ENCODE results near the gene RAF1. TPM values are rescaled to one million over a fixed set of nuclear protein-coding genes. Genes with fewer than 3 reads are reported as not detected.
A peak's percentile ranks its signal among the peaks of the same experiment; 100 is the strongest.
"Not testable (repeated sequence)": the region's sequence is repeated elsewhere in the genome, so short reads cannot be mapped to it uniquely, and the experiment has no call there.

The RAF1 gene
- total RNA-seq, 1 donor from 2014 or later: 89.7 TPM

DNA sequence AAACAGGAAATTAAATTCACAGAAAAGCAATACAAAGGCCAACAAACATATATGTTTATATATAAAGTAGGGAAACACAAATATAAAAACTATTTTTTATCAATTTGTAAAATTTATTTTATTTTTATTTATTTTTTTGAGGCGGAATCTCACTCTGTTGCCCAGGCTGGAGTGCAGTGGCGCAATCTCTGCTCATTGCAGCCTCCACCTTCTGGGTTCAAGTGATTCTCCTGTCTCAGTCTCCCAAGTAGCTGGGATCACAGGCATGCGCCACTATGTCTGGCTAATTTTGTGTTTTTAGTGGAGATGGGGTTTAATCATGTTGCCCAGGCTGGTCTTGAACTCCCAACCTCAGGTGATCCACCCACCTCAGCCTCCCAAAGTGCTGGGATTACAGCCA, 39.0 kb downstream of the RAF1 start:
- H3K9me3 Mint-ChIP-seq; DNase-seq (ENCODE audit: low spot score); H3K4me3 Mint-ChIP-seq (ENCODE audit: low read depth); H3K36me3 Mint-ChIP-seq (ENCODE audit: low read depth); intact Hi-C loops (cut with micrococcal nuclease); H3K27ac Mint-ChIP-seq; H3K27me3 Mint-ChIP-seq (ENCODE audit: low read depth): not testable (repeated sequence)
- peaks cover 35% of the 10 kb centered on the region for H3K4me1 Mint-ChIP-seq (ENCODE audit: low read depth)

DNA sequence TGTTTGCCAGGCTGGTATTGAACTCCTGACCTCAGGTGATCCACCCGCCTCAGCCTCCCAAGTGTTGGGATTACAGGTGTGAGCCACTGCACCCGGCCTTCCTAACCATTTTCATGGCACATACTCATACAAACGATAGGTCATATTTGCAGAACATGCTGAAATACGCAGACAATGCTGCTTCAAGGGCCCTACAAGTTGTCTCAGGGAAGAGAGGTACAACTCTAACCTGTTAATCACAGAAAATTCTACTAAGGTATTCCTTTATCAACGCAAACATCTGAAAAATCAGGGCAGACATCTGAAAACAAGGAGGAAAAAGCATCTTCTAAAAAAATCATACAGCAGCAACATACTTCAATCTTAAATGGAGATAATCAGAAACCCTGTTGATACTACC, 39.9 kb downstream of the RAF1 start:
- no peak overlapping the region for H3K27ac Mint-ChIP-seq
- no peak for DNase-seq (ENCODE audit: low spot score)
- H3K4me3 Mint-ChIP-seq (ENCODE audit: low read depth): no peak overlapping the region
- peaks cover 35% of the 10 kb centered on the region for H3K4me1 Mint-ChIP-seq (ENCODE audit: low read depth)
- intact Hi-C loops (cut with micrococcal nuclease): no loop called here
- no peaks in the 10 kb centered on the region for H3K27me3 Mint-ChIP-seq (ENCODE audit: low read depth)
- no peaks in the 10 kb centered on the region for H3K9me3 Mint-ChIP-seq
- H3K36me3 Mint-ChIP-seq (ENCODE audit: low read depth): no peaks in the 10 kb centered on the region

DNA sequence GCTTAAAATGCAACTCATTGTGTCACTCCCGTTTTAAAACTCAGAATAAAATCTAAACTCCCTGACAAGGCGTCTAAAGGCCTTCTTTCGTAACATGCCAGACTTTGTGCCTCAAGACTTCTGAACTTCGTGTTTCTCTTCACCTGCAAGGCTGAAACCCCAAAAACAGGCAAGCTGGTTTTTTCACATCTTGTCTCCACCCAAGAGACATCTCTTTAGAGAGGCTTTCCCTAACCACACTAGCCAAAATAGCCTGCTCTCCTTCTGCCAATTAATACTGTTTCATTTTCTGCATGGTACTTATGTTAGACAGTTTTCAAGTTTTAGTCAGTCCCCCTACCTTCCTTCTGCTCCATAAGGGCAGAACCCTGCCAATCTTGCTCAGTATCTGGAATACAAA, 41.6 kb downstream of the RAF1 start:
- Mint-ChIP-seq H3K27me3 (ENCODE audit: low read depth) (no peaks in the 10 kb centered on the region), H3K4me3 (ENCODE audit: low read depth) (no peak overlapping the region), H3K36me3 (ENCODE audit: low read depth) (peaks cover 8% of the 10 kb centered on the region), H3K27ac (no peak overlapping the region), H3K4me1 (ENCODE audit: low read depth) (peaks cover 30% of the 10 kb centered on the region), H3K9me3 (no peaks in the 10 kb centered on the region)
- DNase-seq (ENCODE audit: low spot score): no peak
- intact Hi-C loops (cut with micrococcal nuclease): no loop called here

DNA sequence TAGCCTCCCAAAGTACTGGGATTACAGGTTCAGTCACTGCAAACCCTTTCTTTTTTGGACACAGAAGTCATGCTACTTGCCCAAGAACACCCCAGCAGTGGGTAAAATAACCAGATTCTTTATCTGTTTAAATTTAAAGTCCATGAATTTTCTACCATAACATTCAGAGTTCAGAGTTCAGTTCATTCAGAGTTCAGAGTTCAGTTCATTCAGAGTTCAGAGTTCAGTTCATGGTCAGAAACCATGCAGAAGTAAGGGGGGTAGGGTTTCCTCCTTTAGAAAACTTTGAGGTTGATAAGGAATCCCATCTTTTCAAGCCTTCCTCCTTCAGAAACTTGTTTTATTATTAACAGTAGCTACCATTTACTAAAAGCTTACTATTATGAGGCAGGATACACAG, 43.2 kb downstream of the RAF1 start:
- H3K27me3 Mint-ChIP-seq (ENCODE audit: low read depth): no peaks in the 10 kb centered on the region
- H3K9me3 Mint-ChIP-seq: no peaks in the 10 kb centered on the region
- H3K27ac Mint-ChIP-seq: no peak overlapping the region
- intact Hi-C loops (cut with micrococcal nuclease): no loop called here
- peaks cover 16% of the 10 kb centered on the region for H3K36me3 Mint-ChIP-seq (ENCODE audit: low read depth)
- no peak for DNase-seq (ENCODE audit: low spot score)
- H3K4me1 Mint-ChIP-seq (ENCODE audit: low read depth): peaks cover 28% of the 10 kb centered on the region
- no peak overlapping the region for H3K4me3 Mint-ChIP-seq (ENCODE audit: low read depth)

DNA sequence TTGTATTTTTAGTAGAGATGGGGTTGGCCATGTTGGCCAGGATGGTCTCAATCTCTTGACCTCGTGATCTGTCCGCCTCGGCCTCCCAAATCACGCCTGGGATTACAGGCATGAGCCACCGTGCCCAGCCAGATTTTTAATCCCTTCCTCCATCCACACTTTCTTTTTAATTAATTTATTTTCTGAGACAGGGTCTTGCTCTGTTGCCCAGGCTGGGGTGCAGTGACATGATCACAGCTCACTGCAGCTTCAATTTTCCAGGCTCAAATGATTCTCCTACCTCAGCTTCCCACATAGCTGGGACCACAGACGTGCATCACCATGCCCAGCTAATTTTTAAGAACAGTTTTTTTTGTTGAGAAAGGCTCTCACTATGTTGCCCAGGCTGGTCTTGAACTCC, 43.6 kb downstream of the RAF1 start:
- H3K9me3 Mint-ChIP-seq: no peaks in the 10 kb centered on the region
- H3K27me3 Mint-ChIP-seq (ENCODE audit: low read depth): no peaks in the 10 kb centered on the region
- H3K36me3 Mint-ChIP-seq (ENCODE audit: low read depth): peaks cover 19% of the 10 kb centered on the region
- H3K4me3 Mint-ChIP-seq (ENCODE audit: low read depth): no peak overlapping the region
- peaks cover 26% of the 10 kb centered on the region for H3K4me1 Mint-ChIP-seq (ENCODE audit: low read depth)
- no peak overlapping the region for H3K27ac Mint-ChIP-seq
- no peak for DNase-seq (ENCODE audit: low spot score)
- intact Hi-C loops (cut with micrococcal nuclease): no loop called here

DNA sequence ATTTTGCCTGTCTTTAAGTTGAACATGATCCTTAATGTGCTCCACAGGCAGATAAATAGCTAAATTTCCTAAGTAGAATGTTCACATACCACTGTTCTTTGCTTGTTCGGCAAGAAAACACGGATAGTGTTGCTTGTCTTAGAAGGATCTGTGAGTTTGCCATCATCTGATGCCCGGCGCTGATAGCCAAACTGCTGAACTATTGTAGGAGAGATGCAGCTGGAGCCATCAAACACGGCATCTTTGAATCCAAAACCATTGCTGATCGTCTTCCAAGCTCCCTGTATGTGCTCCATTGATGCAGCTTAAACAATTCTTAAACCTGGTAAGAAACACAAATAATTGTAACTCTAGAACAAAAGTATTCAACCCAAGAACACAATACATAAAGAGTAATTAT, 45.5 kb downstream of the RAF1 start:
- intact Hi-C loops (cut with micrococcal nuclease): no loop called here
- Mint-ChIP-seq H3K9me3 (no peaks in the 10 kb centered on the region), H3K4me3 (ENCODE audit: low read depth) (no peak overlapping the region), H3K27ac (no peak overlapping the region), H3K36me3 (ENCODE audit: low read depth) (peaks cover 28% of the 10 kb centered on the region), H3K27me3 (ENCODE audit: low read depth) (no peaks in the 10 kb centered on the region), H3K4me1 (ENCODE audit: low read depth) (peaks cover 33% of the 10 kb centered on the region)
- DNase-seq (ENCODE audit: low spot score): no peak

DNA sequence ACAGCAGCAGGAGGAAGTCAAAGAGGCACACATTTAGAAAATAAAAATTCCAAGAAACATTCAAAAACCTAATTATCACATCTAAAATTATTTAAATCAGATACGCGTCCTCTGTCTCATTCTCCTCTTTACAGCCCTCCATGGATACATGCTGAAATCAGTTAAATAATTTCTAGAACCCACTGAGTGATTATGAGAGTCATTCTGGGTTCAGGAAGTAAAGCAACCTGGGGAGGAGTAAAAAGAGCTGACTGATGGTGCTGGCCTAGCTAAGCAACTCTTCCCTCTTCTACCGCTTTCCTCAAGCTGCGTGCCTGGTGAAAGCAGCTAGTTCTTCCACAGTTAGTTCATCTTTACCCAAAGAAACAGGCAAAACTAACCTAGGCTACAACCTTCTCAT, 48.7 kb downstream of the RAF1 start:
- peaks cover 30% of the 10 kb centered on the region for H3K4me1 Mint-ChIP-seq (ENCODE audit: low read depth)
- H3K9me3 Mint-ChIP-seq: no peaks in the 10 kb centered on the region
- H3K36me3 Mint-ChIP-seq (ENCODE audit: low read depth): peaks cover 45% of the 10 kb centered on the region
- intact Hi-C loops (cut with micrococcal nuclease): no loop called here
- no peak for DNase-seq (ENCODE audit: low spot score)
- no peak overlapping the region for H3K4me3 Mint-ChIP-seq (ENCODE audit: low read depth)
- H3K27me3 Mint-ChIP-seq (ENCODE audit: low read depth): no peaks in the 10 kb centered on the region
- no peak overlapping the region for H3K27ac Mint-ChIP-seq

DNA sequence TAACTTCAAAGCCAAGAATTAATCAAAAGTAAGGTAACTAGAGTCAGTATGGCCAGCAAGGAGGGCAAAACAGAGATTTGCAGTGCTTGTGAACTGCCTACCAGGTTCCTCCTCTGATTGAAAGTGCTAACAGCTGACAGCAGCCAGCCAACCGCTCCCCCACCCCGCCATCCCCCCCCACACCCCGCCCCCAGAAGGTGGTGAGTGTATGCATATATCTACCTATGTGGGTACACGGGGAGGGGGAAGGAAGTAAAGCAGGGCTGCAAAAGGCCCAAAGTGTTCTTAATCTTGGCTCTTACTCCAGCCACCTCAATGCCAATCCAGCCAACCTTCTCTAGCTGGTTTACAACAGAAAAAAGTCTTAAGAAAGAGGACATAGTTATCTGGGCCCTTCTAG, 50.7 kb downstream of the RAF1 start:
- intact Hi-C loops (cut with micrococcal nuclease): loop anchor here (5.0 kb wide), 1 partner anchor 49 kb away; the partner anchor contains the start of gene RAF1
- H3K36me3 Mint-ChIP-seq (ENCODE audit: low read depth): peaks cover 53% of the 10 kb centered on the region
- H3K27ac Mint-ChIP-seq: peak overlapping the region; percentile 39
- no peak for DNase-seq (ENCODE audit: low spot score)
- H3K27me3 Mint-ChIP-seq (ENCODE audit: low read depth): no peaks in the 10 kb centered on the region
- H3K4me3 Mint-ChIP-seq (ENCODE audit: low read depth): no peak overlapping the region
- peaks cover 32% of the 10 kb centered on the region for H3K4me1 Mint-ChIP-seq (ENCODE audit: low read depth)
- no peaks in the 10 kb centered on the region for H3K9me3 Mint-ChIP-seq

DNA sequence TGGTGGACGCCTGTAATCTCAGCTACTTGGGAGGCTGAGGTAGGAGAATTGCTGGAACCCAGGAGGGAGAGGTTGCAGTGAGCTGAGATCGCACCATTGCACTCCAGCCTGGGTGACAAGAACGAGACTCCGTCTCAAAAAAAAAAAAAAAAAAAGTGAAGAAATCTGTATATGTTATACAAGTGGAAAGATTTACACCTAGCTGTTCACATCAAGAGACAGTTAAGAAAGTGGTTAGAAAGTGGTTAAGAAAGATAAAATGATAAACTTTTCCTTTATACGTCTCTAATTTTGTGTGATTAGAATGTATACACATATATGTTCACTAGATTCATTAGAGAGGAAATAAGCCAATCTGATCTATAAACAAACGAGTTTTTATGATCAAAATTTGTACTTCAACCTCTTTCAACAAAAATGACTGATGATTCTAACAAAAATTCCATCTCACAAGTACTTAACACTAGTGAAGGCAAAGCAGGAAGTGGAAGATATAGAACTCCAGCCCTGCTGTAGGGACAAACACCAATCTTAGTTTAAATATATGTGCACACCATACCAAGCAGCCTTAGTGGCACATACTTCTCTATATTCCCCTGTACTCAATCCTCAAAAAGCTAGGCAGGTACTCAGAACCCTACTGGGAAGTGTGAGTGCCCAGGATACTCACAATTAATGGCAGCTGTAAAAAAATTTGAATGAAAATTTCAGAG, 51.2 kb downstream of the RAF1 start:
- H3K27ac Mint-ChIP-seq: peak overlapping the region; percentile 39
- no peaks in the 10 kb centered on the region for H3K27me3 Mint-ChIP-seq (ENCODE audit: low read depth)
- no peak for DNase-seq (ENCODE audit: low spot score)
- peaks cover 32% of the 10 kb centered on the region for H3K4me1 Mint-ChIP-seq (ENCODE audit: low read depth)
- intact Hi-C loops (cut with micrococcal nuclease): loop anchor here (5.0 kb wide), 1 partner anchor 50 kb away; the partner anchor contains the start of gene RAF1
- peaks cover 54% of the 10 kb centered on the region for H3K36me3 Mint-ChIP-seq (ENCODE audit: low read depth)
- H3K4me3 Mint-ChIP-seq (ENCODE audit: low read depth): no peak overlapping the region
- H3K9me3 Mint-ChIP-seq: no peaks in the 10 kb centered on the region

DNA sequence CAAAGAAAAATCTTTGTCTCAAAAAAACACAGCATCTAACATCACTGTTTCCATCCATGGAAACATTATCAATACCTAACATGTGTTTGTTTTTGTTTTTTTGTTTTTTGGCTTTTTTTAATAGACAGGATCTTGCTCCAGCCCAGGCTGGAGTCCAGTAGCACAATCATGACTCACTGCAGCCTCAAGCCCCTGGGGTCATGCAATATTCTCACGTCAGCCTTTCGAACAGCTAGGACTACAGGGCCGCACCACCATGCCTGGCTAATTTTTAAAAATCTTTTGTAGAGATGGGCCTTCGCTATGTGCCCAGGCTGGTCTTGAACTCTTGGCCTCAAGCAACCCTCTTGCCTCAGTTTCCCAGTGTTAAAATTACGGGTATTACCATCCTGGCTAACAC, 52.8 kb downstream of the RAF1 start:
- DNase-seq (ENCODE audit: low spot score): no peak
- intact Hi-C loops (cut with micrococcal nuclease): loop anchor here (5.0 kb wide), 1 partner anchor 51 kb away; the partner anchor contains the start of gene RAF1
- Mint-ChIP-seq H3K4me3 (ENCODE audit: low read depth) (no peak overlapping the region), H3K27ac (no peak overlapping the region), H3K27me3 (ENCODE audit: low read depth) (no peaks in the 10 kb centered on the region), H3K4me1 (ENCODE audit: low read depth) (peaks cover 31% of the 10 kb centered on the region), H3K36me3 (ENCODE audit: low read depth) (peaks cover 57% of the 10 kb centered on the region), H3K9me3 (no peaks in the 10 kb centered on the region)

DNA sequence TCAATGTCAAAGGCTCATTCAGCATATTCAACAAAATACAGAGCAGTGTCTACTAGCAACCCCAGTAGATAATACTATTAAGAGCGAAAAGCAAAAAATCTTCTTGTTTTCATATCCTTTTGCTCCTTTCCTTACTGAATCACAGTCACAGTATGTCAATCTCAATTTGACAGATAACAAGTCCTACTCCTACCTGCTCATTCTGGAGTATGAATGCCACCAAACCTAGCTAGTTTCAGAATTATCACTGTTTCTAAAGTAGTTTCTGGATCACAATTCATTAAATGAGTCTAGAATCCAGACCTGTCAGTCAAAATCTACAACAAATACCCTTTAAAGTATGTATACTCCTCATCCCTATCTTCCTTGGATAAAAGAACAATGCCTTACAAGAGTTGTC, 55.5 kb downstream of the RAF1 start:
- Mint-ChIP-seq H3K4me1 (ENCODE audit: low read depth) (peaks cover 14% of the 10 kb centered on the region), H3K36me3 (ENCODE audit: low read depth) (peaks cover 65% of the 10 kb centered on the region), H3K27ac (no peak overlapping the region), H3K9me3 (no peaks in the 10 kb centered on the region), H3K4me3 (ENCODE audit: low read depth) (no peak overlapping the region), H3K27me3 (ENCODE audit: low read depth) (no peaks in the 10 kb centered on the region)
- intact Hi-C loops (cut with micrococcal nuclease): no loop called here
- DNase-seq (ENCODE audit: low spot score): no peak

DNA sequence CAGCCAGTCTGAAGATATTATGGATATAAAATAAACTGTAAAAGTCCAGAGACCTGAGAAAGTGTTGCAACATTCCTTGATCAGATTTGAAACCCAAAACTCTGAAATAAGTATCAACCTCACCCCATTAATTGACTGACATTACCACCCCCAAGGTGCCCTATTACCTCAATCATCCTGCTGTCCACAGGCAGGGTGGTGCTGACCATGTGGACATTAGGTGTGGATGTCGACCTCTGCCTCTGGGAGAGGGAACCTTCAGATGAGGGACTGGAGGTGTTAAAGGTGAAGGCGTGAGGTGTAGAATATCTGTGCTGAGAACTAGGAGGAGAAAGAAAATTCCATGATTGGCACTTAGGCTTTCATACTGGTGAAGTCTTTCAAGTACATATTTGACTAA, 59.9 kb downstream of the RAF1 start:
- no peak for DNase-seq (ENCODE audit: low spot score)
- intact Hi-C loops (cut with micrococcal nuclease): no loop called here
- peaks cover 64% of the 10 kb centered on the region for H3K36me3 Mint-ChIP-seq (ENCODE audit: low read depth)
- H3K4me1 Mint-ChIP-seq (ENCODE audit: low read depth): no peaks in the 10 kb centered on the region
- H3K9me3 Mint-ChIP-seq: no peaks in the 10 kb centered on the region
- H3K27ac Mint-ChIP-seq: no peak overlapping the region
- H3K4me3 Mint-ChIP-seq (ENCODE audit: low read depth): no peak overlapping the region
- H3K27me3 Mint-ChIP-seq (ENCODE audit: low read depth): no peaks in the 10 kb centered on the region

DNA sequence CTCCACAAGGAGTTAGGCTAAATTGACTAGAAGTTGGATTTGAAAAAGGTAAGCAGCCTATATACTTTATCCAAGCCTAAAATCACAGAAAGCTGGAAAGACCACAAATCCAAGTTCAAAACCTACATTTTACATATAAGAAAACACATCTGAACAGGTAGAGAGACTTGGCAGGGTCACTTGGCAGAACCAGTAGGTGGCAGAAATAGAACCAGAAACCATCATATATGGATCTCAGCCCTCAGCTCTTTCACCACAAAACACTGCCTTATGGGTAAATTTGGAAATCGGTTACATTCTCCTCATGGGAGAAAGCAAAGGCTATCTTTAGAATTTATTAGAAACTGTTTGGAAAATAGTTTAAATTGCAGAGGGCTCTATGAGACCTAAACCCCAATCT, 62.8 kb downstream of the RAF1 start:
- no peaks in the 10 kb centered on the region for H3K4me1 Mint-ChIP-seq (ENCODE audit: low read depth)
- no peaks in the 10 kb centered on the region for H3K27me3 Mint-ChIP-seq (ENCODE audit: low read depth)
- peaks cover 68% of the 10 kb centered on the region for H3K36me3 Mint-ChIP-seq (ENCODE audit: low read depth)

DNA sequence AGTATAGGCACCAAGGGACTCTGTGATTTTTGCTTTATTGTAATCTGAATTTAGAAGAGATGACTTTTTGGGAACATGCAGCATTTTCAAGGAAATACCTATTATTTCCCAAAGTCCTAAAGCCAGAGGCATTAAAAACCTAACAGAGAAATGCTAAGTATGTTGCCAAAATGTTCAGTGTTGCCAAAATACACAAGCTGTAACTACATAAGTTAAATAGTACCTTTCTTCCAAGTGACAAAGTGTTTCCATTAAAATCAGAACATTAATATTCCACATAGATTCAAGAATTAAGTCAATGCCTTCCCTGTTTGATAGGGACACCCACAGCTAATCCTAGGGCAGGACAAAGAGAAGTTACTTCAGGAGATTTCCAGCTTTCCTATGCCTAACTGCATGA, 65.0 kb downstream of the RAF1 start:
- peaks cover 68% of the 10 kb centered on the region for H3K36me3 Mint-ChIP-seq (ENCODE audit: low read depth)
- H3K27ac Mint-ChIP-seq: no peak overlapping the region
- no peak for DNase-seq (ENCODE audit: low spot score)
- no peaks in the 10 kb centered on the region for H3K27me3 Mint-ChIP-seq (ENCODE audit: low read depth)
- H3K9me3 Mint-ChIP-seq: no peaks in the 10 kb centered on the region
- H3K4me3 Mint-ChIP-seq (ENCODE audit: low read depth): no peak overlapping the region
- peaks cover 3% of the 10 kb centered on the region for H3K4me1 Mint-ChIP-seq (ENCODE audit: low read depth)
- intact Hi-C loops (cut with micrococcal nuclease): no loop called here

More for the DNA sequence above, 62.8 kb downstream of the RAF1 start:
- no peak overlapping the region for H3K27ac Mint-ChIP-seq
- intact Hi-C loops (cut with micrococcal nuclease): no loop called here
- no peak overlapping the region for H3K4me3 Mint-ChIP-seq (ENCODE audit: low read depth)
- DNase-seq (ENCODE audit: low spot score): no peak
- no peaks in the 10 kb centered on the region for H3K9me3 Mint-ChIP-seq

All from activated T-helper 2 cell treated with anti-CD3 and anti-CD28 coated beads, Interferon-gamma antibody, Interleukin-2, Interleukin-4, amounts not matched to agents 10 μg/mL and 5 μg/mL and 100 μg/mL, durations not matched to agents 14 hours and 24 hours and 36 hours (primary cell).